ENCODE measurements around the gene TUBA1B. TPM values are rescaled to one million over a fixed set of nuclear protein-coding genes. Genes with fewer than 3 reads are reported as not detected.

The TUBA1B gene
- total RNA-seq, 2 experiments from 2014 or later, result 2,573 to 2,575 TPM

DNA sequence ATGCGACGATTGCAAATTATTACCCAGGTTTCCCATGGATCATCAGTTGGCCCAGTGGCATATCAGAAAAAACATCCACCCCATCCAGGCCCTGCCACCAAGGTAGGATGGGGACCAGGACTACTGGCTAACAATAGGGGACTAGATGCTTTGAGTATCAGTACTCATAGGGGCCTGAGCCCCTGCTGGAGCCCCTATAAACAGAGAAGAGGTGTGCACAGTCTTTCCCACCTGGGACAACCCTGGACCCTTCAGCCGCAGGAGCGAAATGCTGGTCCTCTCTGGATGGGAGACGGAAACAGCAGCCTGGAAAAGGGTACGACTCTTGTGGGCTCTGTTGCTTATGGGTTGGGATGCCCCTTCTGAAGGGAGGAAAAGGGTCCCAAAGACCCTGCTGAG, 42.3 kb downstream of the TUBA1B start:
- H3K4me3 Mint-ChIP-seq, result no peak overlapping the region

DNA sequence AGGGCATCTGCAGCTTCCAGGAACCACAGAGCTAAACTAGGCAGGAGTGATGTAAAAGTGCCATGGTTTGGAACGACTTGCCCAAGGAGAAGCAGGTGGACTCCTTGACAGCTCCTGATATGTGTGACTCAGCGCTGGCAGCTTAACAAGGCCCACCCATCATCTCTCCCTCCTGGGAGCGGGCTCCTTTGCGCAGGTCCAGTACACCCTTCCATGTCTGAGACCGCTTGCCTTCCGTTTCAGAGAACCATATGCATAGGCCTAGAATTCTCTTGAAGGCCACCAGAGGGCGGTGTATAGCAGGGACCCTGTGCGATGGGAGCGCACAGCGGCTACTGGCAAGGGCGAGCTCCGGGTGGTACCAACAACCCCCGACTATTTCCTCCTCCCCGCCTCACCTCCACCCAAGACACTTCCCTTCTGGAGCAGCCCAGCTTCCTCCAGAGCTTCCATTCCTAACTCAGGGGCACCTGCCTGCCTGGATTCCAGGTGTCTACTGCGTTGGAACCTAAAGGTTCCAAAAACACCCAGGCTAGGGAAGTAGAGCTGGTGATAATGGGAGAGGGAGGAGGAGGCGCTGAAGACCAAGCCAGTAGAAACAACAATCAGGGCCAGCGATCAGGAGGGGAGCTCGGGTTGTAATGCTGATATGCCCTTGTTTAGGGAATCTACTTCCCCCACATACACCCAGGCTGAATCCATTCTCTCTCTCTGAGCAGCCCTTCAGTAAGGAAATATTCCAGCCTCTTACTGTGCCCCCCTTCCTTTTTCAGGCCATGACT, 42.9 kb downstream of the TUBA1B start:
- POLR2A ChIA-PET, result interaction anchor here (0.8 to 2.0 kb wide), 4 partner anchors 19 to 131 kb away, joined by 3 to 11 read pairs (median 6); partner anchors contain the start of genes ARF3, LMBR1L, RHEBL1 and TUBA1B
- peaks cover 46% of the 10 kb centered on the region for H3K27me3 Mint-ChIP-seq
- peaks cover 43% of the 10 kb centered on the region for H3K4me1 Mint-ChIP-seq (ENCODE audit: low read depth)
- H3K4me3 Mint-ChIP-seq, result peak overlapping the region; percentile 16
- H3K36me3 Mint-ChIP-seq, result no peaks in the 10 kb centered on the region
- H3K9me3 Mint-ChIP-seq, result no peaks in the 10 kb centered on the region
- CTCF ChIA-PET, result interaction anchor here (0.6 to 6.5 kb wide), 55 partner anchors 10 to 446 kb away, joined by 3 to 184 read pairs (median 5); partner anchors contain the start of genes DNAJC22, LMBR1L, PRPH and RHEBL1
- DNase-seq, result peak; percentile 78
- H3K27ac Mint-ChIP-seq, result peak overlapping the region; percentile 23
- intact Hi-C loops (cut with micrococcal nuclease), result loop anchor here (1.0 to 5.0 kb wide), 7 partner anchors 18 to 148 kb away; partner anchors contain the start of genes LMBR1L and TUBA1B

More for the DNA sequence above, 42.3 kb downstream of the TUBA1B start:
- ChIA-PET CTCF (interaction anchor here (0.6 to 6.5 kb wide), 52 partner anchors 10 to 445 kb away, joined by 3 to 184 read pairs (median 5); partner anchors contain the start of genes DNAJC22, LMBR1L, PRPH and RHEBL1), POLR2A (interaction anchor here (0.8 to 2.0 kb wide), 3 partner anchors 19 to 42 kb away, joined by 3 to 11 read pairs (median 8); partner anchors contain the start of genes LMBR1L, RHEBL1 and TUBA1B)
- Mint-ChIP-seq H3K27ac (no peak overlapping the region), H3K4me1 (ENCODE audit: low read depth) (peaks cover 49% of the 10 kb centered on the region), H3K27me3 (peaks cover 52% of the 10 kb centered on the region), H3K9me3 (no peaks in the 10 kb centered on the region), H3K36me3 (no peaks in the 10 kb centered on the region)
- intact Hi-C loops (cut with micrococcal nuclease), result loop anchor here (1.0 to 5.0 kb wide), 7 partner anchors 18 to 147 kb away; partner anchors contain the start of genes LMBR1L and TUBA1B
- no peak for DNase-seq

DNA sequence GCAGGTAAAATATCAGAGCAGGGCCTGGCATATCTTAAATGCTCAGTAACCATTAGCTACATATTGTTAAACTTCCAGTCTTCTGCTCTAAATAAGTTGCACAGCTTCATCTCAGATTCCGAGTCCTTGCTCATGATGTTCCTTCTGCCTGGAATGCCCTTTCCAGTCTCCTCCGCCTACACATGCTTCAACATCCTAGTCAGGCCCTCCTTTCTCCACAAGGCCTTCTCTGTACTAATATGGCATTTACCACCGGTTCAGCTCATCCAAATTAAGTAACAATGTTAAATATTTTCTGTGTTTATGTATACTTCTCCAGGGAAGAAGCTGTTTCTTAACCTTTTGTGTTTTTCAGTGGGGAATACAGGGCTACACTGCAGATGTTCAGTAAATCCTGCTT, 45.1 kb downstream of the TUBA1B start:
- H3K4me1 Mint-ChIP-seq (ENCODE audit: low read depth), result peaks cover 29% of the 10 kb centered on the region

DNA sequence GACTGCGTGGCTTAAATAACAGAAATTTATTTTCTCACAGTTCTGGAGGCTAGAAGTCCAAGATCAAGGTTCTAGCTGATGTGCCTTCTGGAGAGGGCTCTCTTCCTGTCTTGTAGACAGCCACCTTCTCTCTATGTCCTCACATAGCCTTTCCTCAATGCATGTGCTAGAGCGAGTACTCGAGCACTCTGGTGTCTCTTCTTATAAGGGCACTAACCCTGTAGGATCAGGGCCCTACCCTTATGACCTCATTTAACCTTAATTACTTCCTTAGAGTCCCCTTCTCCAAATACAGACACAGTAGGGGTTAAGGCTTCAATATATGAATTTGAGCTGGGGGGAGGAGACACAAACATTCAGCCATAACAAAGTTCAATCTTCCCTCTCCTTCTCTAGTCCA, 46.8 kb downstream of the TUBA1B start:
- ChIA-PET CTCF (interaction anchor here (0.9 to 6.5 kb wide), 6 partner anchors 10 to 88 kb away, joined by 3 to 184 read pairs (median 5); partner anchors contain the start of genes DHH and RHEBL1), POLR2A (interaction anchor here (1.5 kb wide), 1 partner anchor 15 kb away, joined by 4 read pairs; the partner anchor contains the start of gene RHEBL1)
- Mint-ChIP-seq H3K4me3 (no peak overlapping the region), H3K4me1 (ENCODE audit: low read depth) (peaks cover 16% of the 10 kb centered on the region), H3K27me3 (peaks cover 13% of the 10 kb centered on the region), H3K9me3 (no peaks in the 10 kb centered on the region), H3K36me3 (no peaks in the 10 kb centered on the region), H3K27ac (no peak overlapping the region)
- intact Hi-C loops (cut with micrococcal nuclease), result no loop called here
- DNase-seq, result no peak

More for the DNA sequence above, 45.1 kb downstream of the TUBA1B start:
- no peaks in the 10 kb centered on the region for H3K36me3 Mint-ChIP-seq
- peaks cover 26% of the 10 kb centered on the region for H3K27me3 Mint-ChIP-seq
- no peak for DNase-seq
- POLR2A ChIA-PET, result no interaction called here
- H3K9me3 Mint-ChIP-seq, result no peaks in the 10 kb centered on the region
- intact Hi-C loops (cut with micrococcal nuclease), result loop anchor here (5.0 kb wide), 1 partner anchor 36 kb away; no protein-coding TSS in a partner anchor
- H3K27ac Mint-ChIP-seq, result no peak overlapping the region
- CTCF ChIA-PET, result interaction anchor here (1.0 to 6.5 kb wide), 7 partner anchors 9 to 107 kb away, joined by 3 to 184 read pairs (median 6); partner anchors contain the start of genes DHH and RHEBL1
- H3K4me3 Mint-ChIP-seq, result no peak overlapping the region

DNA sequence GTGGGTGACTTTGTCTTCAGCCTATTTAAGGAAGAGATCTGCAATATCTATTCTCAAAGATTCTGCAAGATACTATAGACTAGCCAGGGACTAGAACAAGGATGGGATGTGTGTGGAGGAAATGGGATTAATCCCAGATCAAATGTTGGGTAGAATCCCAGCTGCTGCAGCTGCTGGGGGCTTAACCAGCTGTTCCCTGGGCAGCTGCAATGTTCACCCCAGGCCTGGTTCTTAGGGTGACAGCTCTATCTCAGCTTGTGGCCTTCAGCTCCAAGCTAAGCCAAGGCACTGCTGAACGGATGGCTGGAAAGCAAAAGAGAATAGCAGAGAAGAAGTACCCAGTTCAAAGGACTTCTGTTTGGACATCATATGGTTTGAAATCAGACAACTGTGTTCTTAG, 51.4 kb downstream of the TUBA1B start:
- CTCF ChIA-PET, result interaction anchor here (1.2 to 2.9 kb wide), 5 partner anchors 8 to 19 kb away, joined by 3 to 31 read pairs (median 6); partner anchors contain the start of gene RHEBL1
- no peaks in the 10 kb centered on the region for H3K36me3 Mint-ChIP-seq
- H3K9me3 Mint-ChIP-seq, result no peaks in the 10 kb centered on the region
- no peak overlapping the region for H3K27ac Mint-ChIP-seq
- no peak for DNase-seq
- H3K4me3 Mint-ChIP-seq, result no peak overlapping the region
- POLR2A ChIA-PET, result no interaction called here
- intact Hi-C loops (cut with micrococcal nuclease), result no loop called here
- H3K4me1 Mint-ChIP-seq (ENCODE audit: low read depth), result no peaks in the 10 kb centered on the region
- H3K27me3 Mint-ChIP-seq, result no peaks in the 10 kb centered on the region

Other genes with a start within 250 kb of the TUBA1B start
- 10 to 100 TPM; 82.0 to 89.0 TPM for gene FKBP11, start 205.9 kb downstream of the TUBA1B start, total RNA-seq
- gene ARF3, start 173.9 kb downstream of the TUBA1B start, total RNA-seq, result 100 to 1,000 TPM; 110 to 121 TPM
- under 1 TPM; 0.10 to 0.21 TPM for gene WNT10B, start 159.7 kb downstream of the TUBA1B start, total RNA-seq
- gene WNT1, start 153.1 kb downstream of the TUBA1B start, total RNA-seq, result not detected
- gene DDN, start 132.0 kb downstream of the TUBA1B start, total RNA-seq, result under 1 TPM; 0.22 to 0.26 TPM
- 10 to 100 TPM; 52.0 to 55.8 TPM for gene PRKAG1, start 112.6 kb downstream of the TUBA1B start, total RNA-seq
- gene KMT2D, start 70.6 kb downstream of the TUBA1B start, total RNA-seq, result 10 to 100 TPM; 47.9 to 49.0 TPM
- gene RHEBL1, start 61.4 kb downstream of the TUBA1B start, total RNA-seq, result 10 to 100 TPM; 15.6 to 16.1 TPM
- gene DHH, start 36.6 kb downstream of the TUBA1B start, total RNA-seq, result not detected
- 10 to 100 TPM; 55.0 to 59.1 TPM for gene LMBR1L, start 20.5 kb downstream of the TUBA1B start, total RNA-seq
- 10 to 100 TPM; 86.4 to 88.7 TPM for gene TUBA1A, start 57.7 kb upstream of the TUBA1B start, total RNA-seq
- gene TUBA1C, start 133.7 kb upstream of the TUBA1B start, total RNA-seq, result 100 to 1,000 TPM; 353 to 360 TPM
- not detected for gene PRPH, start 163.8 kb upstream of the TUBA1B start, total RNA-seq
- gene TROAP, start 191.9 kb upstream of the TUBA1B start, total RNA-seq, result 10 to 100 TPM; 57.7 to 64.9 TPM
- not detected for gene C1QL4, start 205.8 kb upstream of the TUBA1B start, total RNA-seq
- gene DNAJC22, start 215.5 kb upstream of the TUBA1B start, total RNA-seq, result under 1 TPM in 1 of 2 experiments, not detected in 1; 0.10 TPM
- 10 to 100 TPM in 1 of 2 experiments, 1 to 10 TPM in 1; 9.7 to 12.9 TPM for gene SPATS2, start 236.1 kb upstream of the TUBA1B start, total RNA-seq